SK-N-MC (cell line): ENCODE measurements around the gene SHISAL1.

Source experiments
- EZH2 ChIP-seq: fragments of 200-600 bp; sonication (generic); IDR thresholded peaks from one replicate; pipeline ENCODE4 v1.6.1; 2017; ENCODE audit warnings: antibody characterized with exemption
- FOXP2 ChIP-seq: optimal IDR thresholded peaks from 2 replicates; pipeline ENCODE3; 2011; ENCODE audit warnings: mild to moderate bottlenecking, moderate library complexity; ENCODE audit not compliant: insufficient read depth; ENCODE audit errors: extremely low read length, control extremely low read depth
- POLR2AphosphoS5 ChIP-seq: IDR thresholded peaks from 2 replicates; pipeline ENCODE4 v1.6.1; 2012; ENCODE audit warnings: mild to moderate bottlenecking, low read depth, low read length, borderline replicate concordance

DNA sequence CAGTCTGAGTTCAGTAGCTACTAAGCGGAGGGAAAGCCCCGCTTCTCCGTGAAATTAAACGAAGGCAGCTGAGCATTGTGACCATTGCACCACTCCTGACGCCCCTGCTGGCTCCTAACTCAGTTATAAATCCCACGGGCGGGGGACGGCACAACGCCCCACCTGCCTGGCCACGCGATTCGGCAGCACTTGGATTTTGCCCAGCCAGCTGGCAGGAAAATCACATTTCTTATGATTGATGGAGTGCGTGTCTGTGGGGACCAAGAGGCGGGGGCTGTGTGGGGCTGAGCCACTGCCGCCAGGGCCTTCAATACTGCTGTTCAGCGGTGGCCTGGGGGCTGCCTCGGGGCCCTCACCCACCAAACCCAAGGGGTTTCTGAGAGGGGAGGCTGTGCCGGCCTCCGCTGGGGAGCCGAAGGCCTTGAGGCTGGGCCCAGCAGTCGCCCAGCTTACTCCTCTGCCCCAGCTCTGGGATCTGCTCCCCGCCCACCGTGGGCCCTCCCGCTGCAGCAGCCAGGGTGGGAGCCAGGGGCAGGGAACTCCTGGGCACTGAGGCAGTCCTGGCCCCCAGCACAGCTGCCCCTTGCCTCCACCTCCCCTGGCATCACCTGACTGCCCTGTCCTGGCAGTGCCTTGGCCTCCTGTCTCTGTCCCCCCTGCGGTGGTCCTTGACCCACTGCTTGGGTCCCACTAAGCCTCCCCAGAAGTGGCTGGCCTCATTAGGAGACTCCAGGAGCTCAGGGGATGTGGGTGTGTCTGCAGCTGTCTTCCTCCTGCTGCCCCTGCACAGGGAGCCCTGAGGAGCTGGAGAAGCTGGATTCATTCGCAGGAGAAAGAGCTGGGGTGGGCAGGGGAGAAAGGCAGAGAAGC lies 30.7 kb downstream of the SHISAL1 start:
- TF ChIP-seq POLR2AphosphoS5 (no peak), EZH2 (no peak), FOXP2 (no peak)
